ENCODE results near the gene NECAB3.
A peak's percentile ranks its signal among the peaks of the same experiment; 100 is the strongest.

The NECAB3 gene, protein sequence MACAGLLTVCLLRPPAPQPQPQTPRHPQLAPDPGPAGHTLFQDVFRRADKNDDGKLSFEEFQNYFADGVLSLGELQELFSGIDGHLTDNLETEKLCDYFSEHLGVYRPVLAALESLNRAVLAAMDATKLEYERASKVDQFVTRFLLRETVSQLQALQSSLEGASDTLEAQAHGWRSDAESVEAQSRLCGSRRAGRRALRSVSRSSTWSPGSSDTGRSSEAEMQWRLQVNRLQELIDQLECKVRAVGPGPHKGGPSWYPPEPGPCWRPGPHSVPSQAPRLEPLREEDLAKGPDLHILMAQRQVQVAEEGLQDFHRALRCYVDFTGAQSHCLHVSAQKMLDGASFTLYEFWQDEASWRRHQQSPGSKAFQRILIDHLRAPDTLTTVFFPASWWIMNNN

DNA sequence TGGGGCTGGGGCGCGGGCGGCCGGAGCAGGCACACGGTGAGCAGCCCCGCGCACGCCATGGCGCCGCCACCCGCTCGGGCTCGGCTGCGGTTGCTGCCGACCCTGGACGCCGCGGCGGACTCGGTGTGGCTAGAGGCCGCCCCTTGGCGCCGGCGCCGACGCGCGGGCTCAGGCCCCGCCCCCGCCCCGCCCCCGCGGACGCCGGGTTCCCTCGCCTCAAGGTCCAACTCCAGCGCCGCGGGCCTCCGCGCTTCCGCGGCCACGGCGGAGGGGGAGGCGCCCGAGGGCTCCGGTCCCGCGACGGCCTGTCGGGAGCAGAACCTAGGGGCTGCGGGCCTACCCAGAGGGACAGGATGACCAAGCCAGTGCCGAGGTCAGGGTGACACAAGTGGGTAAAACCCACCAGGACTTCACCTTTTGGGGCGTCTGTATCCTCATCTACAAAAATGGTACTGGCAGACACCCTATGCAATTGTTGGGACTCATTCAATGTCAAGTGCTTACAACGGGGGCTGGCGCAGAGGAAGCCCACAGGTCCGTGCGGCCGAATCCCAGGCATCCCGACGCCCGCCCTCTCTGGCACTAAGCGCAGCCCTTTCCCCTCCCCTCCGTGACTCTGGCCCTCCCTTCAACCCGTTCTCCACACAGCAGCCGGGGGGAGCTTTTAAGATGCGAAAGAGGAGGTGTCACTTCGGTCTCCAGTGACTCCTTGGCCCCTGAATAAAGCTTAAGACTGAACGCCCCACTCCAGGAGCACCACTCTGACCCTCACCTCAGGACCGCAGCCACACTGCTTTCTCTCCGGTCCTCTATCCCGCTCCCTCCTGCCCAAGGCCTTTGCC is at the start of gene NECAB3:
Gene NECAB3 (minus strand): TSS at position 135 of the 842 bp plus-strand sequence. CDS start 76 bp downstream, at position 59.
- peak; percentile 93 for DNase-seq (ENCODE audit: low read depth)
- Histone ChIP-seq H3K4me1 (ENCODE audit: control insufficient read depth, insufficient read depth, low read length) (peaks cover 58% of the 10 kb centered on the region), H3K36me3 (ENCODE audit: control insufficient read depth, insufficient read depth, low read length, severe bottlenecking) (peaks cover 18% of the 10 kb centered on the region)

DNA sequence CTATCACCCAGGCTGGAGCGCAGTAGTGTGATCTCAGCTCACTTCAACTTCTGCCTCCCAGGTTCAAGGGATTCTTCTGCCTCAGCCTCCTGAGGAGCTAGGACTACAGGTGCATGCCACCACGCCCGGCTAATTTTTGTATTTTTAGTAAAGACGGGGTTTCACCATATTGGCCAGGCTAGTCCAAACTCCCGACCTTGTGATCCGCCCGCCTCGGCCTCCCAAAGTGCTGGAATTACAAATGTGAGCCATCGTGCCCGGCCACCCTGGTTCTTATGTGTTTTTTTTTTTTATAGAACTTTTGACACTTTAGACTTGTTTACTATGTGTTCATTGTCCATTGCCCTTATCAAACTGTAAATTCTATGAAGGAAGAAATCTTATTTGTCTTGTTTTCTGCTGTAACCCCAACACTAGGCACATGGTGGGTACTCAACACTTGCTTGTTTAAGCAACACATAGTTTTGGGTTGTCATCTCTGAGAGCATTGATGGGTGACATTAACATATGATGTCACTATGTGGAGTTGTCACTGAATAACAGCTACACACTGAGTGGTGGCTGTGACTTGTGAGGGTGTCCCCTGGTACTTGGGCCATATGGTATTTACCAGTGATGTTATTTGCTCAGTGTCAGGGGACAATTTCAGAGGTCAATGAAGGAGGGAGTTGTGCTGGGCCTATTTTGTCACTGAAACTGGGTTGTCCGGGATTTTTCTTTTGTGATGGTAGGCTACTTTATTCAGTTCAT is 47.3 kb upstream of the NECAB3 start:
- no peaks in the 10 kb centered on the region for H3K36me3 ChIP-seq (ENCODE audit: control insufficient read depth, insufficient read depth, low read length, severe bottlenecking)
- peaks cover 15% of the 10 kb centered on the region for H3K4me1 ChIP-seq (ENCODE audit: control insufficient read depth, insufficient read depth, low read length)
- no peak overlapping the region for H3K9ac ChIP-seq (ENCODE audit: low read length)
- no peaks in the 10 kb centered on the region for H3K9me3 ChIP-seq (ENCODE audit: control insufficient read depth, low read length)
- no peak for DNase-seq (ENCODE audit: low read depth)
- H3K4me3 ChIP-seq (ENCODE audit: low read length): no peak overlapping the region
- H3K27me3 ChIP-seq (replicated peaks; ENCODE audit: control insufficient read depth, insufficient read depth, low read length): no peaks in the 10 kb centered on the region

More for the DNA sequence above, at the start of gene NECAB3:
- Histone ChIP-seq H3K9me3 (ENCODE audit: control insufficient read depth, low read length) (no peaks in the 10 kb centered on the region), H3K27me3 (replicated peaks; ENCODE audit: control insufficient read depth, insufficient read depth, low read length) (no peaks in the 10 kb centered on the region), H3K9ac (ENCODE audit: low read length) (peak within 1 kb of the TSS; percentile 93), H3K4me3 (ENCODE audit: low read length) (peak within 1 kb of the TSS; percentile 89)

DNA sequence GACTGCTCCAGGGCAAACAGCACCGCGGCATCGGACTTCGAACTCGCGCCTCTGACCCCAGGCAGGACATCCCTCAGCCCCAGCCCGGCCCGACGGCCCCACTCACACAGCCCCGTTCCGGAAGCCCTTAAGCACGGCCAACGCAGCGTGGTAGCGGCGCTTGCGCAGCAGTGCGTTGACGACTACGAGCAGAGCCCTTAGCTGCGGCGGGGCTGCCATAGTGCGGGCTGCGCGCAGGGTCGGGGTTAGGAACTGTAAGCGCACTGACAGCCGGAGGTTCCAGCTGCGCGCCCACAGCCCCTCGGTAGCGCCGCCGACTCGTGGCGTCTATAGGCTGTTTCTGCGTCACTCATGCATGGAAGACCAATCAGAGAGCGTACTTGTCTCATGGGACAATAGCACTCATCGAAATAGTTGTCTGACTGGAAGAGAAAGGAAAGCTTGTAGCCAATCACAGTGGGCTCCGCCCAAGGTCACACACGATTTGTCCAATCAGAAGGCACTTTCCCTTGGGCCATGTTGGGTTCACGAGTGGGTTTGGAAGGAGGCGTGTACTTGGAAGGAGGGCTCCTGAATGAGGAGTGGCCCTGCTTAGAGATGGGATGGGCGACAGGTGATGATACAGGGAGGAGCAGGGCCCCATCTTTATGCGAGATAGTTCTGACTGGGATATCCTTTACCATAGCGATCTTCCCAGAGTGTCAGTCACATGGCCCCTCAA is 45.9 kb upstream of the NECAB3 start, which contains the start of gene PXMP4:
Gene PXMP4 (minus strand): TSS at position 322 of the 721 bp plus-strand sequence. CDS start 103 bp downstream, at position 219.
- H3K27me3 ChIP-seq (replicated peaks; ENCODE audit: control insufficient read depth, insufficient read depth, low read length): no peaks in the 10 kb centered on the region
- peak within 1 kb of the TSS; percentile 89 for H3K9ac ChIP-seq (ENCODE audit: low read length)
- peaks cover 15% of the 10 kb centered on the region for H3K4me1 ChIP-seq (ENCODE audit: control insufficient read depth, insufficient read depth, low read length)
- no peaks in the 10 kb centered on the region for H3K36me3 ChIP-seq (ENCODE audit: control insufficient read depth, insufficient read depth, low read length, severe bottlenecking)
- H3K9me3 ChIP-seq (ENCODE audit: control insufficient read depth, low read length): no peaks in the 10 kb centered on the region
- DNase-seq (ENCODE audit: low read depth): peak; percentile 91
- peak within 1 kb of the TSS; percentile 94 for H3K4me3 ChIP-seq (ENCODE audit: low read length)

GRCh38 chr20:33719277-33719988 is 45.2 kb upstream of the NECAB3 start:
- DNase-seq (ENCODE audit: low read depth): no peak
- Histone ChIP-seq H3K36me3 (ENCODE audit: control insufficient read depth, insufficient read depth, low read length, severe bottlenecking) (peaks cover 3% of the 10 kb centered on the region), H3K27me3 (replicated peaks; ENCODE audit: control insufficient read depth, insufficient read depth, low read length) (no peaks in the 10 kb centered on the region), H3K9me3 (ENCODE audit: control insufficient read depth, low read length) (no peaks in the 10 kb centered on the region), H3K9ac (ENCODE audit: low read length) (peak overlapping the region; percentile 89), H3K4me3 (ENCODE audit: low read length) (peak overlapping the region; percentile 94), H3K4me1 (ENCODE audit: control insufficient read depth, insufficient read depth, low read length) (peaks cover 13% of the 10 kb centered on the region)

GRCh38 chr20:33716498-33716897 is 42.3 kb upstream of the NECAB3 start:
- peaks cover 22% of the 10 kb centered on the region for H3K36me3 ChIP-seq (ENCODE audit: control insufficient read depth, insufficient read depth, low read length, severe bottlenecking)
- H3K4me1 ChIP-seq (ENCODE audit: control insufficient read depth, insufficient read depth, low read length): peaks cover 8% of the 10 kb centered on the region
- H3K4me3 ChIP-seq (ENCODE audit: low read length): no peak overlapping the region
- no peak for DNase-seq (ENCODE audit: low read depth)
- no peak overlapping the region for H3K9ac ChIP-seq (ENCODE audit: low read length)
- no peaks in the 10 kb centered on the region for H3K9me3 ChIP-seq (ENCODE audit: control insufficient read depth, low read length)
- no peaks in the 10 kb centered on the region for H3K27me3 ChIP-seq (replicated peaks; ENCODE audit: control insufficient read depth, insufficient read depth, low read length)

DNA sequence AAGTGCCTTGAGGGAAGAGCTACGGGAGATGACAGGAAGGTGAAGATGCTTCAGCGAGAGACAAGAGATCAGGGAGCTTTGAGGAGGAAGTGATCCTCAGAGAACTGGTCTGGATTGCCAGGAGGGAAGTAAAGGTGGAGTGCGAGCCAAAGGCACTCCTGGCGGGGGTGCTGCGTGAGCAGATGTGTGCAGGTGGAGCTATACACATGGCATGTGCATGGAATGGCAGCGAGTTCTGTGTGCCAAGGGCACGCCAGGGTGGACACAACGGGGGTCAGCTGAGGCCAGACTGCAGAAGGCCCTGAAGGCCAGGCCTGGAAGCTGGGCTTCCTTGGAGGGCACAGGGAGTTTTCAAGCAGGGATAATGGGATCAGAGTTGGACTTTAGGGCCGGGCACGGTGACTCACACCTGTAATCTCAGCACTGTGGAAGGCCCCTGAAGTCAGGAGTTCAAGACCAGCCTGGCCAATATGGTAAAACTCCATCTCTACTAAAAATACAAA is 39.7 kb upstream of the NECAB3 start:
- H3K27me3 ChIP-seq (replicated peaks; ENCODE audit: control insufficient read depth, insufficient read depth, low read length): no peaks in the 10 kb centered on the region
- no peak overlapping the region for H3K9ac ChIP-seq (ENCODE audit: low read length)
- H3K4me1 ChIP-seq (ENCODE audit: control insufficient read depth, insufficient read depth, low read length): peaks cover 5% of the 10 kb centered on the region
- H3K9me3 ChIP-seq (ENCODE audit: control insufficient read depth, low read length): no peaks in the 10 kb centered on the region
- H3K4me3 ChIP-seq (ENCODE audit: low read length): no peak overlapping the region
- no peak for DNase-seq (ENCODE audit: low read depth)
- H3K36me3 ChIP-seq (ENCODE audit: control insufficient read depth, insufficient read depth, low read length, severe bottlenecking): peaks cover 28% of the 10 kb centered on the region

DNA sequence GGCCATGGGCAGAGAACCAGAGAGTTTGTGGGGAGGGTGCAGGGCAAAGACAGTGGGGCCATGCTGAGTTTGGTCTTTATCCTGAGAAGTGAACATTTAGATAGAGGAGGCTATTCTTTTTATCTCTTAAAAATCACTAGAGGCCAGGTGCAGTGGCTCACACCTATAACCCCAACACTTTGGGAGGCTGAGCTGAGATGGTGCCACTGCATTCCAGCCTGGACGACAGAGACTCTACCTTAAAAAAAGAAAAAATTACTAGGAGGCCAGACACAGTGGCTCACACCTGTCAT is 37.2 kb upstream of the NECAB3 start:
- H3K36me3 ChIP-seq (ENCODE audit: control insufficient read depth, insufficient read depth, low read length, severe bottlenecking): peaks cover 38% of the 10 kb centered on the region
- no peak overlapping the region for H3K9ac ChIP-seq (ENCODE audit: low read length)
- DNase-seq (ENCODE audit: low read depth): no peak
- H3K4me1 ChIP-seq (ENCODE audit: control insufficient read depth, insufficient read depth, low read length): peaks cover 5% of the 10 kb centered on the region
- no peaks in the 10 kb centered on the region for H3K27me3 ChIP-seq (replicated peaks; ENCODE audit: control insufficient read depth, insufficient read depth, low read length)
- H3K4me3 ChIP-seq (ENCODE audit: low read length): no peak overlapping the region
- no peaks in the 10 kb centered on the region for H3K9me3 ChIP-seq (ENCODE audit: control insufficient read depth, low read length)

DNA sequence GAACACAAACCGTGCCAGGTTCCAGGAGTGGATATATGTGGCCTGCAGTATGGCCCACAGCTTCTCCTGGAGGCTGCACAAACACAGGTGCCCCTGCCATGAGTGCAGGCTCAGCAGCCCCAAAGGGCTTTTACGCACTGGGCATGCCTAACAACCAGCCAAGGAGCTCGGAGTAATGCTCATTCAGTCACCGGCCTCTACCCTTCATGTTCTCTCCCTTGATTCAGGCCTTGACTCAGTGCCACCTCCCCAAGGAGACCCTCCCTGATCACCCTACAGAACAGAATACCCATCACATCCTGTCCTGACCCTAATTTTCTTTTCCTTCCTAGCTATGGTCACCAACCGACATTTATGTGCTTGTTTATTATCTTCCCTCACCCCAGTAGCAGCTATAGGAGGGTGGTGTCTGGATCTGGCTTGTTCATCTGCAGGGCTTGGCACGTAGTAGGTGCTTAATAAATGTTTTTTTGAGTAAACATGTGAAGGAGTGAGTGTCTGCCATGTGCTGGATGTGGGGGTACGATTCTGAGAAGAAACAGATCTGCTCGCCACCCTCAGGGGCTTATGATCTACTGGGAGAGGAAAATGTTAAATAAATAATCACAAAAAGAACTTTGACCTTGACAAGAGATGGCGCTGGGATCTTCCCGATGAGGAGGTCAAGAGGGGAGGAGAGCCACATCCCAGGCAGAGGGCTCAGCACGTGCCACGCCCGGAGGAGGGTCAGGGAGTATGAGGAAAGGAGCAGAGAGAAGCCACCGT is 36.6 kb upstream of the NECAB3 start:
- Histone ChIP-seq H3K9me3 (ENCODE audit: control insufficient read depth, low read length) (no peaks in the 10 kb centered on the region), H3K27me3 (replicated peaks; ENCODE audit: control insufficient read depth, insufficient read depth, low read length) (no peaks in the 10 kb centered on the region), H3K4me3 (ENCODE audit: low read length) (no peak overlapping the region), H3K36me3 (ENCODE audit: control insufficient read depth, insufficient read depth, low read length, severe bottlenecking) (peaks cover 38% of the 10 kb centered on the region), H3K4me1 (ENCODE audit: control insufficient read depth, insufficient read depth, low read length) (peaks cover 5% of the 10 kb centered on the region), H3K9ac (ENCODE audit: low read length) (no peak overlapping the region)
- no peak for DNase-seq (ENCODE audit: low read depth)

DNA sequence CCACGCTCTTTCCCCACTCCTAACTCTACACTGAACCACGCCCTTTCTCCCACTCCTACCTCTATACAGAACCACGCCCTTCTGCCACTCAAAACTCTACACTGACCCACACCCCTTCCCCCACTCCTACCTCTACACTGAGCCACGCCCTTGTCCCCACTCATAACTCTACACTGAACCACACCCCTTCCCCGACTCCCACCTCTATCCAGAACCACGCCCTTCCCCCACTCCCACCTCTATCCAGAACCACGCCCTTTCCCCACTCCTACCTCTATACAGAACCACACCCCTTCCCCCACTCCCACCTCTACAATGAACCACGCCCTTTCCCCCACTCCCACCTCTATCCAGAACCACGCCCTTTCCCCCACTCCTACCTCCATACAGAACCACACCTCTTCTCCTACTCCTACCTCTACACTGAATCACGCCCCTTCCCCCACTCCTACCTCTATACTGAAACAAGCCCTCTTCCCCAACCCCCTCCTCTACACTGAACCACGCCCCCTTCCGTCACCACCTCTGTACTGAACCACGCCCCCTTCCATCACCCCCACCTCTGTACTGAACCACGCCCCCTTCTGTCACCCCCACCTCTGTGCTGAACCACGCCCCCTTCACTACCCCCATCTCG is 35.8 kb upstream of the NECAB3 start:
- peaks cover 38% of the 10 kb centered on the region for H3K36me3 ChIP-seq (ENCODE audit: control insufficient read depth, insufficient read depth, low read length, severe bottlenecking)
- H3K4me1 ChIP-seq (ENCODE audit: control insufficient read depth, insufficient read depth, low read length): peaks cover 5% of the 10 kb centered on the region
- no peak for DNase-seq (ENCODE audit: low read depth)
- H3K9me3 ChIP-seq (ENCODE audit: control insufficient read depth, low read length): no peaks in the 10 kb centered on the region
- H3K27me3 ChIP-seq (replicated peaks; ENCODE audit: control insufficient read depth, insufficient read depth, low read length): no peaks in the 10 kb centered on the region
- H3K9ac ChIP-seq (ENCODE audit: low read length): no peak overlapping the region
- no peak overlapping the region for H3K4me3 ChIP-seq (ENCODE audit: low read length)

Data from adipocyte (in vitro differentiated cells).